GM12891 (cell line): ENCODE data around the gene EXOSC3.

Experiments
- DNase-seq: peaks from one replicate; pipeline ENCODE4 v3.0.0; 2011; ENCODE audit warnings: low spot score; ENCODE audit not compliant: insufficient read length
- FAIRE-seq: peaks from 2 replicates; lab custom pipeline; 2011; peaks lifted over from hg19 to GRCh38; lab: Jason Lieb, UNC
- PAX5 ChIP-seq: IDR thresholded peaks from 2 replicates; pipeline ENCODE4 v1.6.1; 2011; ENCODE audit warnings: low read length, moderate library complexity, mild to moderate bottlenecking; ENCODE audit not compliant: insufficient read depth, severe bottlenecking
- POLR2A ChIP-seq: IDR thresholded peaks from 2 replicates; pipeline ENCODE4 v1.6.1; 2011; ENCODE audit warnings: low read depth, low read length, control low read depth
- POLR2AphosphoS5 ChIP-seq: IDR thresholded peaks from 2 replicates; pipeline ENCODE4 v1.6.1; 2011; ENCODE audit warnings: low read depth, low read length, control low read depth
- POU2F2 ChIP-seq: IDR thresholded peaks from 2 replicates; pipeline ENCODE4 v1.6.1; 2011; ENCODE audit warnings: low read depth, mild to moderate bottlenecking, control low read depth, low read length, moderate library complexity
- SPI1 ChIP-seq: IDR thresholded peaks from 2 replicates; pipeline ENCODE4 v1.6.1; 2011; ENCODE audit warnings: low read depth, low read length, control low read depth
- TAF1 ChIP-seq: IDR thresholded peaks from 2 replicates; pipeline ENCODE4 v1.6.1; 2011; ENCODE audit warnings: low read depth, low read length, control low read depth

Gene EXOSC3

GRCh38 chr9:37740631-37741328, 44.1 kb downstream of the EXOSC3 start:
- FAIRE-seq (no peak), DNase-seq (no peak)
- TF ChIP-seq POLR2AphosphoS5 (no peak), TAF1 (no peak), POLR2A (no peak), POU2F2 (no peak), PAX5 (no peak), SPI1 (no peak)

- no peak for FAIRE-seq
- TF ChIP-seq PAX5 (no peak), TAF1 (no peak), POU2F2 (no peak), POLR2AphosphoS5 (no peak), POLR2A (no peak), SPI1 (no peak)
These were observed 44.7 kb downstream of the EXOSC3 start for GRCh38 chr9:37740128-37740527.

GRCh38 chr9:37739222-37739621, 45.6 kb downstream of the EXOSC3 start:
- no peak for DNase-seq

More at GRCh38 chr9:37740128-37740527, 44.7 kb downstream of the EXOSC3 start:
- no peak for DNase-seq

DNA sequence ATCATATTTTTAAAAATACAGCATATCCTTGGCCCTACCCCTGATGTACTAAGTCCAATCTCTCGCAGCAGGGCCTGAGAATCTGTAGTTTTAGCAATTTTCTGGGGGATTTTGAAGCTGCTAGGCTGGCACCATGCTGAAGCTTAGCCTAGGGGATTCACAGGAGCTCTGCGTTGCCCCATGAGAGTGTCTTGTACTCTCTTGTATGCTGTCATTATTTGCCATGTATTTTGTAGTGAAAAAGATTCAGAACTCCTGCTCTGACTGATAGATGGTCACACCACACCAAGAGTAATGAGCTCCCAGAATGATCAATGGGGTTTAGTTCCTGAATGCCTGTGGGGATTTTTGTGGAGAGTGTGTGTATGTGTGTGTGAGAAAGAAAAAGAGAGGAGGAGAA, 51.9 kb downstream of the EXOSC3 start:
- FAIRE-seq = no peak
- no peak for DNase-seq
- TF ChIP-seq POLR2A (no peak), TAF1 (no peak), POLR2AphosphoS5 (no peak), PAX5 (no peak), POU2F2 (no peak), SPI1 (no peak)

More at GRCh38 chr9:37739222-37739621, 45.6 kb downstream of the EXOSC3 start:
- TF ChIP-seq SPI1 (no peak), POU2F2 (no peak), PAX5 (no peak), POLR2A (no peak), TAF1 (no peak), POLR2AphosphoS5 (no peak)
- FAIRE-seq = no peak

- FAIRE-seq = no peak
- TF ChIP-seq POLR2AphosphoS5 = no peak
- TF ChIP-seq TAF1 = no peak
- no peak for TF ChIP-seq PAX5
- no peak for TF ChIP-seq POLR2A
- no peak for TF ChIP-seq SPI1
- TF ChIP-seq POU2F2 = no peak
- DNase-seq = no peak
These were observed 52.6 kb downstream of the EXOSC3 start for GRCh38 chr9:37732086-37732741.

DNA sequence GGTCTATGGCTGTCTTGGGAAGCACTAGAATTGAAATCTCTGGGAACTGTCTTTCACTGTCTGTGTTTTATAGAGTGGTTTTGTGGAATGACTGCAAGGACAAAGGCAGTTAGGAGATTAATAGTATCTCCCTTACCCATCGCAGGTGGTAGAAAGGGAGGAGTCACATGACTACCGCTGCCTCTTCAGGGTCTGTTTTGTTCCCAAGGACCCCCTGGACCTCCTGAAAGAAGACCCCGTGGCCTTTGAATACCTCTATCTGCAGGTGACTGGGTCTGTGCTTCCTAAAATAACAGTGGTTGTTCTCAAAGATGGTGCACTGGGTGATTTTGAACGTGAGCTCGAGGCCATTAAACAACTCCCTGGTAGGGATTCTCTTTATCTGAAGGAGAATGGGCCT, 54.0 kb downstream of the EXOSC3 start:
- TF ChIP-seq POLR2AphosphoS5 = no peak
- no peak for TF ChIP-seq PAX5
- TF ChIP-seq POU2F2 = no peak
- TF ChIP-seq TAF1 = no peak
- no peak for TF ChIP-seq SPI1
- TF ChIP-seq POLR2A = no peak
- FAIRE-seq = no peak
- no peak for DNase-seq

- no peak for DNase-seq
- TF ChIP-seq TAF1 (no peak), SPI1 (no peak), POU2F2 (no peak), PAX5 (no peak), POLR2A (no peak), POLR2AphosphoS5 (no peak)
- FAIRE-seq = no peak
These were observed 54.6 kb downstream of the EXOSC3 start for GRCh38 chr9:37730256-37730655.
